HPDE6-E6E7 (cell line): ENCODE data around the gene USP10.

Experiments
- DNase-seq: peaks from one replicate; pipeline ENCODE4 v3.0.0; 2011; ENCODE audit warnings: missing footprints; ENCODE audit errors: extremely low spot score

USP10 gene

DNA sequence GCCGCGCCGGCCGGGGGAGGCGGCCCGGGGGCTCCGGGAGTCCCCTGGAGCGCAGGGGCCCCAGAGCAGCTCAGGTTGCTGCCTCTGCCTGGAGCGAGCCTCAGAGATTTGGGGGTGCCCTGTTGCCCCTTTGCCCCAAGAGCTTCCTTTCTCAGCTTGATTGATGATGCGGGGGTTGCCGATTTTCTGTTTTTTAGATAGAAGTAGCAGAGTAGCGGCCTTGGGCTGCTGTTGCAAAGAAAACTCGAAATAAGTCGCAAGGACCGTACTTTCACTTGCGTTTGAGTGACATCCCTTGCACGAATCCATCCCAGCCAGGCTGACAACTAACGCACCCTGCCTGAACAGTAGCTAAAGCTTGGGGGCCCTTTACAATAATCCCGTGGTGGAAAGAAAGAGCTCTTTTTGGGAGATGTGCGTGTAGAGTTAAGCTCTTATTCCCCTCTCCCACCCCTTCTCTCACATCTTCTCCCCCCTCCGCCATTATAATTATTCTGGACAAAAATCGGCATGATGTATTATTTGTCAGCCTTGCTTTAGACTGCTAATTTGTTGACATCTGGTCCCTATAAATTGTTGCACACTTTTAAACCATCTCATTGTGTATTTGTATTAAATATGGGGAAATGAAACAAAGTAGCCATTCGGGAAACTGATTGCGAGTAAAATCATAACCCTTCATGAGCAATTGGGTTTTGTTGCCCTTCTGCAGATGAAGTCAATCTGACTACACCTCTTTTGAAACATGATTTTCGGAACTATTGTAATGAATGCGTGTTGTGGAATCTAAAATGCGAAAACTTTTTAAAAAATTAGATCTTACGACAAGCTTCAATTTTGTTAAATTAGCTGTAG lies 873 bp downstream of the USP10 start:
- peak; percentile 48 for DNase-seq

DNA sequence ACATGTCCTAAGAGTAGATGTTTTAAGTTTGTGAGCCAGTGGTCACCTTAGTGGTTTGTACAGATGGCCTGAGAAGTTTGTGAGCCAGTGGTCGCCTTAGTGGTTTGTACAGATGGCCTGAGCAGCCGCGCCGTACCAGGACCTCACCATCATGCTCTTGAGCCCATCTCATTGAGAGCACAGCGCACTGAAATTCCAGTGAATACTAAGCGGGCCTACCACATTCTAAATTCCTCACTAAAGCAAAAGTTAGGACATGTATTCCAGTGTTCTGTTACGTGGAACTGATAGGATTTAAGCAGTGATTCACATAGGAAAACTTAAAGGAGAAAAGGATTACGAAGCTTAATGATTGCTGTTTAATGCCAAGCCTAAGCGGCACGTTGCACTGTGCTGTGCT lies 3.9 kb downstream of the USP10 start:
- no peak for DNase-seq

GRCh38 chr16:84704253-84704652 lies 4.5 kb downstream of the USP10 start:
- DNase-seq, result no peak

DNA sequence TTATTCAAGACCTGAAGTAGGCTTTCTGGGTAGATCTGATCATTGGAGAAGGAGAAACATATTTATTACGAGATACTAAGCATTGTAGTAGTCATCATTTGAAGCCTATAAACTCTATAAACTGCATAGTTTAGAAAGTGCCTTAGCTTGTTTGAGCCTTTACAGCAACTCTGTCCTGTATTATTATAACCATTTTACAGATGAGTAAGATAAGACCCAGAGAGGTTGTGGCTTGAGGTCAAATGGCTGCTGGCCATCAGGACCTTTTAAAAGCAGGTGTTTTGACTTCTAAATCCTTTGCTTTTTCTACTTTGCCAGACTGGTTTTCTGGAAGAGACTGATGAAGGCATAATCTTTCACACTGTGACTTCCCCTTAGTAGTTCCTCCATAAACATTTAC lies 7.1 kb downstream of the USP10 start:
- no peak for DNase-seq

DNA sequence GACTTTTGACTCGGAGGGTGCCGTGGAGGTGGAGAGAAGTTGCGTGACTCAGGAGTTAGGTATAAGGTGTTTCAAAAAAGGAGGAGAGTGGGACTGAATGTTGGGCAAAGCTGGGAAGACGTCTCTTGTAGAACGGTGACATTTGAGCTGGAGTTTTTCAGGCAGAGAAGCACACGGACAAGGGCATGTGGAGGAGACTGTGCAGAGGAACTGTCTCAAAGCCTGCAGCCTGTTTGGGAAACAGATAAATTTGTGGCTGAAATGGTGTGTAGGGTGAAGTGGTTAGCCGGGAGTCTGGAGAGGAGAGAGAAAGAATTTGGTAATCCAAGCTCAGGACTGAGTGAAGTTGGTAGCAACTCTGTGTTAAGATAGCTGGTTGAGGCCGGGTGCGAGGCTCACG lies 9.8 kb downstream of the USP10 start:
- DNase-seq, result no peak

- no peak for DNase-seq
Measured at GRCh38 chr16:84710686-84711085, 10.9 kb downstream of the USP10 start.

- DNase-seq, result no peak
Measured at GRCh38 chr16:84712138-84712671, 12.4 kb downstream of the USP10 start.

DNA sequence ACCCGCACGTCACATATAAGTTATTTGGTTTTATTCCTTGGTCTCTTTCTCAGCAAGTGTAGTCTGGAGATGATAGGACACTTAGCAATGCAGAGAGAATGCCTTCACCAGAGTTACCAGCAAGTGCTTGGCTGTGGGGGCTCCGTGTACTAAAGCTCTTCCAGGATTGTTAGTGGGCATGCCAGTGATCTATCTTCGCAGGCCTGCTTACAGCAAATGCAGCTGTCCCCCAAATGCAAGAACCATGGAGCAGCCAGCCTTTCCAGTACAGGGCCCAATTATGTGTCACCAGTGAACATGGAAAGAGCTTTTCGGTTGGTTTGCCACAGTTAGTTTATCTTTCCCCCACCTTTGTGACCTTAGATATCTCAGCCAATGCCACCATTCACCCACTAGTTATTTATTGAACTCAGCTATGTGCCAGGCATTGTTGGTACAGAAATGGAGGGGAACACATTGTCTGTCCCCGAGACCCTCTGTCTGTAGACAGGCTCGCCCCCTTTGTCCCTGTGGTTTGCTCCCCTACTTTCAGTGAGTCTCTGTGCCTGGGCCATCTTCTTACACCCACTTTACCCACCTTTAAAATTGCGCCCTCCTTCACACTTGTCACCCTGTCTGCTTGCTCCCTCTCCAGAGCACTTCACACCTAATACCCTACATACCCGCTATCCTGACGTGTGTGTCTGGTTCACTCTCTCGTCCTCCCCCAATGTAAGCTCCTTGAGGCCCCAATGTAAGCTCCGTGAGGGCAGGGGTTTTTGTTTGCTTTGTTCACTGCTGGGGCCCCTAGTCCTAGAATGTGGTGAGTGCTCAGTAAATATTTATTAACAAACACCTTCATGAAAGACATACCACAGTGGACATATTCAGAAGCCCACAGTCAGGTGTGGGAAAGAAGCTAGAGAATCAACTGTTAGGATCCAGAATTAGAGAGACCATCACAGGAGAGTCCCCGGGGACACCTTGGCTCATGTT lies 13.3 kb downstream of the USP10 start:
- no peak for DNase-seq

GRCh38 chr16:84714028-84714427 lies 14.2 kb downstream of the USP10 start:
- no peak for DNase-seq

DNA sequence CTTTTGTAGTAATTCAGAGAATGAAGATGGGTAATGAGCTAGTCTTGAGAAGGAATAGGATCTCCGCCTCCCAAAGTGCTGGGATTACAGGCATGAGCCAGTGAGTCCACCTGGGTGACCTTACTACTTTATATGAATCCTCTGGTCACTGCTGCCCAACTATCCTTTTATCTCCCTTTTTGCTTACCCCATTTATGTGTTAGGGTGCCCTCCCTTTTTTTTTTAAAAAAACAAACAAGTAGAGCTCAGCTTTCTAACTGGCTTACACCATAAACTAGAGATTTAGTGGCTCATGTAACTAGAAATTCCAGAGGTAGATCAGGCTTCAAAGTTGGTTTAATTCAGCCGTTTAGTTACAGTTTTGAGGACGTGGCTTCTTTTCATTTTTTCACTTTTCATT lies 15.6 kb downstream of the USP10 start:
- DNase-seq, result no peak

- no peak for DNase-seq
Measured at GRCh38 chr16:84715854-84716253, 16.1 kb downstream of the USP10 start.

DNA sequence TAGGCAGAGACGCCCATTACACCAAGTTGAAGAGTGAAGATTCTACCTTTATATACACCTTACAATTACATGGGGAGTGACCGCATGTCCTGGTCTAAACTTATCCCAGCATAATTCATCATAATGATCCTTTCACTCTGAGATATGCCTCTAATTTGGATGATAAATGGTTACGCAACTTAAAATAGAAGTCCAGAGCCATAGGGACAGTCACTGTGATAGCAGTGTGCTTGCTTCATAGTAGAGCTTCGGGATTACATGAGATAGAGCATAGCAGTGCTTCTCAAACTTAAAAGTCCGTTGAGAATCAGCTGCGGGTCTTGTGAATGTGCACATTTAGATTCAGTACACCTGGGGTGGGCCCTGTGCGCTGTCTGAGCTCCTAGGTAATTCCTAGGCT lies 16.9 kb downstream of the USP10 start:
- no peak for DNase-seq

- DNase-seq, result no peak
Measured at GRCh38 chr16:84717484-84717883, 17.7 kb downstream of the USP10 start.

GRCh38 chr16:84720177-84720579 lies 20.4 kb downstream of the USP10 start:
- no peak for DNase-seq

DNA sequence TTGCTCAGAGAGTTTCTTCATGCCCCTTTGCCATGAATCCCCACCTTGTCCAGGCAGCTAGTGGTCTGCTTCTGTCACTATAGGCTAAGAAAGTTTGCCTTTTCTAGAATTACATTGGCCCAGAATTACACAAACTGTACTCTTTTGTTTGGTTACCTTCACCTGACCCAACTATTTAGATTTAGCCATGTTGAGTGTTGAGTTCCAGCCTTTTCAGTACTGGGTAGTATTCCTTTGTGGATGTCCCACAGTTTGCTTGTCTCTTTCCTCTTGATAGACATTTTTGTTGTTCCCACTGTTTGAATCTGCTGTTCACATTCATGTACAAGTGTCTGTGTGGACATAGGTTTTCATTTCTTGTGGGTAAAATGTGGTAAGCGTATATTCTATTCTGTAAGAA lies 22.3 kb downstream of the USP10 start:
- DNase-seq, result no peak

- no peak for DNase-seq
Measured at GRCh38 chr16:84723906-84724305, 24.1 kb downstream of the USP10 start.

GRCh38 chr16:84724606-84725309 lies 25.0 kb downstream of the USP10 start:
- DNase-seq, result no peak

- DNase-seq, result no peak
Measured at GRCh38 chr16:84725481-84726078, 25.8 kb downstream of the USP10 start.

DNA sequence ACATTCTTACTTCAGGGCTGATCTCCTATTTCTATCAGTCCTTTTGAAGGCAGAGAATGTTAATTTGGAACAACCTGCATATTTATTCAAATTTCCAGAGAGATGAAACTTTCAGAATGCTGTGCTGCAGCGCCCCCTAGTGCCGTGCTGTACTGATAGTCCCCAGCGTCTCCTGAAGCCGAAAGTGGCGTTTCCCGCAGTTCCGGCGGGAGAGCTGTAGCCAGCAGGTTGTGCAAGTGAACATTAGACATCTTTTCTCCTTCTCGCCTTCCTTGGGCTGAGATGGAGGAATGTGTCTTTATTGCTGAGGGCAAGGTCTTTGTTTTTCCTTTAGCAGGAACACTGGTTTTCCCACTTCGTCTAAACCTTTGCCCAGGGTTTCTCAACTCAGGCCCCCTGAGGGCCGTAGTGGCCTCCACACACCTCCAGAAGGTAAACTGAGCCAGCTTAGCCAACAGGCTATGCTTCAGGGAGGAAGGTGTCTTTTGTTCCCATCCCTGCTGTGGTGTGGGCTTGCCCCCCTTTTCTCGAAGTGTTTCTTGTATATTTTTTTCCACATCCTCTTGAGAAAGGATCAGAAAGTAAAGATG lies 26.4 kb downstream of the USP10 start:
- peak; percentile 73 for DNase-seq

GRCh38 chr16:84726669-84727467 lies 27.1 kb downstream of the USP10 start:
- DNase-seq, result no peak
